HG03175 (cell line): ENCODE measurements around the gene BLVRB.
A peak's percentile ranks its signal among the peaks of the same experiment; 100 is the strongest.
"Not testable (repeated sequence)": the region's sequence is repeated elsewhere in the genome, so short reads cannot be mapped to it uniquely, and the experiment has no call there.

ENCODE experiments used
- ATAC-seq: cut with Tn5 transposase; IDR thresholded peaks from one replicate; pipeline ENCODE4 v1.9.1; 2021; ENCODE audit warnings: mild to moderate bottlenecking, moderate library complexity; ENCODE audit not compliant: unreplicated experiment

Gene BLVRB

DNA sequence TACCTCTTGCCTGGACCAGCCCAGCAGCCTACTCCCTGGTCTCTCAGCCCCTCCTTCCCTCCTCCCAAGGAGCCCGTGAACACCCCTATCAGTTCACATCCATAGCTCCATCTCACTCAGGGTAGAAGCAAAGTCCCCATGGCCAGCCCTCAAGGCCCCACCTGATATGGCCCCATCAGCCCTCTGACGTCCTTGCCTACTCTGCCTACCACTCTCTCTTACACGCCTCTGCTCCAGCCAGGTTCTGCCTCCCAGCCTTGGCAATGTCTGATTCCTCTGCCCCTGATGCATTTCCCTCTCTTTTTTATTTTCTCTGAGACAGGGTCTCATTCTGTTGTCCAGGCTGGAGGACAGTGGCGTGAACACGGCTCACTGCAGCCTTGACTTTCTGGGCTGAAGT, 13.5 kb downstream of the BLVRB start:
- no peak for ATAC-seq

DNA sequence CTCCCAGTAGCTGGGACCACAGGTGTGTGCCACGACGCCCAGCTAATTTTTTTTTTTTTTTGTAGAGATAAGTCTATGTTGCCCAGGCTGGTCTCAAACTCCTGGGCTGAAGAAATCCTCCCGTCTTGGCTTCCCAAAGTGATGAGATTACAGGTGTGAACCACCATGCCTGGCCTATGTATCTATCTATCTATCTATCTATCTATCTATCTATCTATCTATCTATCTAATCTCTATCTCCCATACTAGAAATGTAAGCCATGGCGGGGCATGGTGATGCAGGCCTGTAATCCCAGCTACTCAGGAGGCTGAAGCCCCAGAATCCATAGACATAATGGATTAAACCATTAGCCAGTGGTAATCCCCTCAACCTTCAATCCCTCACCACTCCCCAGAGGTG, 14.9 kb downstream of the BLVRB start:
- no peak for ATAC-seq

DNA sequence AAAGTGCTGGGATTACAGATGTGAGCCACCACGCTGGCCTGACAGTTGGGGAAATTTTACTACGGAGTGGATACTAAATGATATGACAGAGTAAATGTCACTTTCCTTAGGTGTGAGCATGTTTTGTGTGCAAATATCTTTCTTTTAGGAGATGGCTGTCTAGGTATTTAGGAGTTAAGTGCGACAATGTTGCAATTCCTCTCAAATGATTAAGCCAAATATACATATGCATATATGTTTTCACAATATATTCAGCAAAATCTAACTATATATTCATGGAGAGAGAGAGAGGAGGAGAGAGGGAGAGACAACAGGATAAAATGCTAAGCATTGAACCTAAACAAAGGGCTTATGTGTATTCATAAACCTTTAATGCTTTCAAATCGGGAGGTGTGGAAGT, 16.0 kb downstream of the BLVRB start:
- no peak for ATAC-seq

DNA sequence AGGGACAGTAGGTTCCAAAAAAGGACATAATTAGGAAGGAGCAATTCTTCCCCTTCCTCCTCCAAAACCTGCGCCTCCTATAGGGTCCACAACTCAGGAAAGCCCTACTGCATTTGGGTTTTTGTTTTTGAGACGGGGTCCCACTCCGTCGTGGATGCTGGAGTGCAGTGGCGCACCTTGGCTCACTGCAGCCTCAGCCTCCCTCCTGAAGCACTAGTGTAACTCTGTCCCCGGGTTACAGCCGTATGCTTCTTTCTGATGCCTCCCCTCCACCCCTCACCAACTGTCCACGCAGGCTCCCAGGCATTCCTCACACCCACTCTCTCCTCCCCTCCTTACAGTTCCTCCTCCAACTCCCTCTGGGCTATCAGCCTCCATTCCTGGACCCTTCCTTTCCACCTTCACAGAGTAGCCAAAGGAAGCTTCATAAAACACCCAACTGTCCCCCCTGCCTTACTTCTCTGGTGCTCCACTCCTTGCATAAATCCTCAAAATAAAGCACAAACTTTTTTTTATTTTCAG, 19.2 kb downstream of the BLVRB start:
- no peak for ATAC-seq

DNA sequence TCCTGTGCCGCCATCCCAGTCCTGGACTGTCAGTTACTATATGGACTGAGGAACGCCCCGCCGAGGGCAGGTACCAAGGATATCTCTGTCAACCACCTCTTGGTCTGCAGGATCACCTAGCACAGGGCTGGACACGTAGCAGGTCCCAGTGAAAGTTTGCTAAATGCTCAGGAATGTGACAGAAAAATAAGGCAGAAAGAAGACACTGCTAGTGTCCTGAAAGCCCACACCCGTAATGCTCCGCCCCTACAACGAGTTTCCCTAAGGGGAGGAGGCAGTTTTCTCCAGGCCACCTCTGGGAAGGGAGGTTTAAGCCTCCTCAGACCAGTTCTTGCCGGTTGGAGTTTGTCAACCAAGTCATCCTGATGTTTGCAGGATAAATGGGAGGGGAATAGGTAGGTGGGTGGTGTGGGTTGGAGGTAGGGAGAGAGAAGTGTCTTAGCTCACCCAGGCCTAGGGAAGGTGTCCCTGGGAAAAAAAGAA, 19.7 kb downstream of the BLVRB start:
- ATAC-seq: no peak

DNA sequence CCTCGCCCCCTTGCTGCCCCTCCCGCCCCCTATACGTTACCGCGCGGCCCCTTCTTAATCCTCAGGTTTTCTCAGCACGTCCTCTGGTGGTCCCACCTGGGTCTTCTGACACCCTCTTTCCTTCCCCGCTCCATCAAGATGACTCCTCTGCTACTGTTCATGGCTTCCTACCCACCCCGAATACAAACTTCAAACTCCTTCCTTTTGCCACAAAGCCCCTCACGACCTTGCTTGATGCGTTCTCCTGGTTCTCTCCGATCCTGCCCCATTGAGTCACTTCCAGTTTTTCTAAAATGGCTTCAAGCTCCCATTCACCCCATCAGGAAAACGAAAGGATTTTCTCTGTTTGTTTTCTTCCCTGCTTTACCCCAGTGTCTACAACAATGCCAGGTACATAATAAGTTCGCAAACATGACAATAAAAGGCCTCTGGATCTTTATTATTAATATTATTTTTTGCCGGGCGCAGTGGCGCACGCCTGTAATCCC, 20.7 kb downstream of the BLVRB start:
- ATAC-seq: no peak

DNA sequence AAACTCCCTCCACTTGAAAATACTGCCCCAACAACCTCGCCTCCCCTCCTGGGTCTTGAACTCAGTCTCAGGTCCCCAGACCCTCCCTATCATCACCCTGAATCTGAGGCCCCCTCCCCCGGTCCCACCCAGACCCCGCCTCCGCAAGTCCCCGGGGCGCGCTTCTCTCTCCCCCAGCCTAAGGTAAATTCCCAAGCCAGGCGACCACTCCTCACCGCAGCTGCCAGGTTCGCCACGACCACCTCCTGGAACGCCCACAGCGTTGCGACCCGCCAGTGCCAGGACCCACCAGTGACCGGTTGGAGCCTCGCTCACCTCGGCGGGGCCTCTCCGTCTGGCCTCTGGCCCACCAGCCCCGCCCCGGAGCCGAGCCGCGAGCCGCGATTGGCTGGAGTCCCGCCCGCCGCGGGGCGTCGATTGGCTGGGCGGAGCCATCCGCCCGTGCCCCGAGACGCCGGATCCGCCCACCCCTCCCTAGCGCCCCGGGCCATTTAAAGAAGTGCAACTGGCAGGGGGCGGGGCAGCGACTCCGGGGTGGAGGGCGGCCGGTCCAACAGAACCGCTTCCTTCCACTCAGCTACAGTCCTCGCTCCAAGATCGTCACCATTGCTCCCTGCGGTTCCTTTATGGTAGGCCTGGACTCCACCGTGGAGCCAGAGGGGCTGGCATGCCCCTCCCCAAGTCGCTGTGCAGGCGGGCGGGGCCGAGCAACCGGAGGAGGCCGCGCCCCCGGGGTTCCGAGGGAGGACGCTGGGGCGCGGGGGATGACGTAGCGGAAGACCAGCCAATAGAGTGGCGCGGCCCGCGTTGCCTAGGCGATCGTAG, 21.3 kb downstream of the BLVRB start, which contains the start of gene SERTAD3:
Gene SERTAD3, minus strand, starts transcription at position 336 of the 825 bp plus-strand sequence. CDS start 2,255 bp downstream, outside the sequence.
- ATAC-seq: peak; percentile 72

DNA sequence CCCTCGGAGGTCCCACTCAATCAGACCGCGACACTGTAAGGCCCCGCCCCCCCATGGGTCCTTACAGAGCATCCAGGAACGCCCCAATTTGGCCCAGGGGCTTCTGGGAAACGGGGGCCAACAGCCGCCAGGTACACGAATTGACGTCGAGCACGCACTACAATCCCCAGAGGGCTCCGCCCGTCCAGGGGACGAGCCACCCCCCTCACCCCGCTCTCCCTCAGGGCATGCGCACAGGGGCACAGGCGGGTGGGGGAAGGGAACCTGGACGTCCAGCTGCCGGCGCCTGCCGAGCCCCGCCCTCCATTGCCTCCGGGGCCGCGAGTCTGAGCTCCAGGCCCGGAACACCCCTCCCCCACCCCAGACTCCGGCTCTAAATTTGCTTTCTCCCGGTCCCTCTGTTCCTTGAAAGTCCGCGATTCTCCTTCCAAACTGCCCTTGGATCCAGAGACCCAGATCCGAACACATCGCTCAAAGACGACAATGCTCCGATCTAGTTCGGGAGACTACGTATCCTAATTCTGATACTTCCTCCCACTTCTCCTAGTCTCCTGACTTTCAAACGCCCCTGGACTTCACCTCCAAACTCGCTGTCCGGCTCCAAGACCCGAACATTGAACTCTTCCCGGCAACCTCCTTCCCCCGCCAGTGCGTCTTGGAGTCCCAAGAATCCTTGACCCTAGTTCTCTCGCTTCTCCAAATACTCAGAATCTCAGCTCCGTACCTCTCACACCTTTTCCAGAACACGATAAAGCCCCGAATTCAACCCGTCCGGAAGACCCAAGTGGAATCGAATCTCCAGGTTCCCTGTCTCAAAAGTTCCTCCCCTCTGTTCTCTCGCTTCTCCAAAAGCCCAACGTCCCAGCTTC, 22.2 kb downstream of the BLVRB start:
- ATAC-seq: peak; percentile 71

DNA sequence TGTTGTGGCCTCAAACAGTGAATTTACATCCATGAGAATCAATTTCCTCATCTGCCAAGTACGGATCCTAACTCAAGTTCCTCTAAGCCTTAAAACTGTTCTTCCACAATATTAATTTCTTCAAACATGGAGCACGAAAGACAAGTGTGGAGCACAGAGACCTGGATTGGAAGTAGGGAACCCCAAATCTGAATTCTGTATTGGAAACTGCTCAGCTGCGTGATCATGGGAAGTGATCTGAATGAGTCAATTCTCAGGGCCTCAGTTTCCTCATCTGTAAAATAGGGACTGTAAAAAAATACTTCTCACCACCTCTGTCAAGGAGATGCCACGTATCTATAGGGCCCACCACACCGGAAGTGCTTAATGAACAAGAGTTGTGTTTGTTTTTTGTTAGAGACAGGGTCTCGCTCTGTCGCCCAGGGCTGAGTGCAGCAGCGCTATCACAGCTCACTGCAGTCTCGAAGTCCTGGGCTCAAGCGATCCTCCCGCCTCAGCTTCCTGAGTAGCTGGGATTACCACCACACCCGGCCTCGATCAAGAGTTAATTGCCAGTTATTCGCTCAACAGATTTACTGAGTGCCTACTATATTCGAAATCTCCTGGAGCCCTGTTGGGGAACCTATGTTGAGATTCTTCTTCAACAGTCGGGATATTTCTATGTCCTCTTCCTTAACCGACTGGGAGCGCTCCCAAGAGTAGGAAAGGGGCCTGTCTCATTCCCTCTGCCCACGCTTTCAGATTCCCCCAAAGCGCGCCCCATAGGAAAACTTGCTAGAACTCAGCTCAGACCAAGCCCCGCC, 23.0 kb downstream of the BLVRB start:
- ATAC-seq: no peak

GRCh38 chr19:40441719-40442253, 23.8 kb downstream of the BLVRB start:
- ATAC-seq: no peak

GRCh38 chr19:40438284-40438683, 27.3 kb downstream of the BLVRB start:
- no peak for ATAC-seq

GRCh38 chr19:40433391-40434216, 31.9 kb downstream of the BLVRB start:
- peak; percentile 60 for ATAC-seq

GRCh38 chr19:40432760-40433159, 32.8 kb downstream of the BLVRB start:
- not testable (repeated sequence) for ATAC-seq

DNA sequence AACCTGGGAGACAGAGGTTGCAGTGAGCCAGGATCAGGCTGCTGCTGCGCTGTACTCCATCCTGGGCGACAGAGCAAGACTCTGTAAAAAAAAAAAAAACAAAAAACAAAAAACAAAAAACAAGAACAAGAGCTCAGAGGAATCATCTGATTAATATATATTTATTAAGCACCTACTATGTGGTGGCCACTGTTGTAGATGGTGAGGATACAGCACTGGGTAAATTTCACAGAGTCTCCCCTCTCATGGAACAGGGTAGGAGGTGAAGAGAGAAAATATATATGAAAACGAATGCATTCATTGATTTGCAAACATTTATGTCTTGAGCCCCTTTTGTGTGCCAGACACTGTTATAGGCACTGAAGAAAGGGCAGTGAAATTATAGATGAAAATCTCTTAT, 33.8 kb downstream of the BLVRB start:
- ATAC-seq: no peak

DNA sequence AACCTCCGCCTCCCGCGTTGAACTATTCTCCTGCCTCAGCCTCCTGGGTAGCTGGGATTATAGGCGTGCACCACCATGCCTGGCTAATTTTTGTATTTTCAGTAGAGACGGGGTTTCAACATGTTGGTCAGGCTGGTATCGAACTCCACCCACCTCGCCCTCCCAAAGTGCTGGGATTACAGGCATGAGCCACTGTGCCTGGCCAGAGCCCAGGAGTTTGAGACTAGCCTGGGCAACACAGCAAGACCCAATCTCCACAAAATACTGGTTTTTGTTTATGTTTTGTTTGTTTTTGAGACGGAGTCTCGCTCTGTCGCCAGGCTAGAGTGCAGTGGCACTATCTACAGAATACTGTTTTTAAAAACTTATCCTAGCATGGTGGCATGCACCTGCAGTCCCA, 35.3 kb downstream of the BLVRB start:
- ATAC-seq: not testable (repeated sequence)

DNA sequence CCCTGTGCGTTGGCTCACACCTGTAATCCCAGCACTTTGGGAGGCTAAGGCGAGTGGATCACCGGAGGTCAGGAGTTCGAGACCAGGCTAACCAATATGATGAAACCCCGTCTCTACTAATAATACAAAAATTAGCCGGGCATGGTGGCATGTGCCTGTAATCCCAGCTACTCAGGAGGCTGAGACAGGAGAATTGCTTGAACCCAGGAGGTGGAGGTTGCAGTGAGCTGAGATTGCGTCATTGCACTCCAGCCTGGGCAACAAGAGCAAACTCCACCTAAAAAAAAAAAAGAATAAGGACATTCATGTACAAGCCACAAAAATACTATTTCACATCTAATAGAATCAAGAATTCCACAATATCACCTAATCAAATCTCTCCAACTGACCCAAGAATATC, 37.3 kb downstream of the BLVRB start:
- not testable (repeated sequence) for ATAC-seq

DNA sequence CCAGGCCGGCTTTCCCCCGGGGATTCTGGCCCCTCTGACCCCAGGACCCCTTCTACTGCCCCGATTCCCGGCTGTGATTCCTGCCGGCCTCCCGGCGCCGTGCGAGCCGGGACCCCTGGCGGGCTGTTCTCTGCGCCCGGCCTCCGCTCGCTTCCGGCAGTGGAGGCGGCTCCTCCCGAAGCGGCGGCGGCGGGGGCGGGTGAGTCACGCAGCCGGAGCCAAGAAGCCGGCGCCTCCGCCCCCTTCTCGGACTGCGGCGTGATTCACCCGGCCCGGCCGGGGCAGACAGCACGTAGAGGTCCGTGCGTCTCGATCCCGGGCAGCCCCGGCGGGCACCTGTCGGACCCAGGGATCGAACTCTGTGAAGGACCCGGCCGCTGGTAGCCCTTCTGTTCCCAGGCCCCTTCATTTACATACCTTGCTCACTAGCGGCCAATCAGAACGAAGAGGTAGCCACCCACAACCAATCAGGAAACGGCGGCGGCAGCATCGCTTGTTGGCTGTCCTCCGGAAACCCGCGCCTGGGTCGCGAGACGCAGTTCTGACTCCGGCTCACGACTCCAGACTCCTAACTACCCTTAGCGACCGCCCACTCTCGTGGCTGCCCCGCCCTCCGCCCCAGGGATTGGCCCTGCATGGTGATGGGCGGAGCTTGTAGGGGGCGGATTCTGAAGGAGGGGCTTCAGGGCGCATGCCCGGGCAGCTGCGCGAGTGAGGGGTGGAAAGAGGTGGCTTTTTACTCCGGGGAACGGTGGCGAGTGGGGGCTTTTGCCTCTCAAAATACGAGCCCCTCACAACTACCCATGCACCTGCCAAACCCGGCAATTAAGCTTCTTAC, 39.9 kb downstream of the BLVRB start, which contains the start of gene SERTAD1:
Gene SERTAD1, minus strand, starts transcription at position 543 of the 838 bp plus-strand sequence. CDS start 2,446 bp downstream, outside the sequence.
- ATAC-seq: peak; percentile 88
